HCT116 (cell line): ENCODE results near the gene SPTSSA. TPM values are rescaled to one million over a fixed set of nuclear protein-coding genes. Genes with fewer than 3 reads are reported as not detected.

Source experiments
- ATAC-seq: fragments of 200-7000 bp; cut with Tn5 transposase; 2 replicates; pipeline ENCODE4 v1.9.1; 2020; ENCODE audit warnings: mild to moderate bottlenecking, moderate library complexity
- BruUV-seq: library from RNA; stranded (reverse); fragments of 400-500 nt; replicated peaks from 2 replicates; lab custom pipeline; 2021; lab: Mats Ljungman, UMichigan
- CTCF ChIA-PET: fragments of 300-600 bp; sonication (Branson Sonifier 250); formaldehyde crosslinking; loops from one replicate; lab custom pipeline; 2021; ENCODE audit warnings: antibody characterized with exemption; lab: Charles Lee
- POLR2A ChIA-PET: fragments of 300-600, 350-600 bp; sonication (Branson Sonifier 250); formaldehyde crosslinking; loops from one replicate; lab custom pipeline; 2021; ENCODE audit warnings: antibody characterized with exemption; lab: Charles Lee
- RAD21 ChIA-PET, 2 experiments: fragments of 300-600 bp; sonication (Branson Sonifier 250); formaldehyde crosslinking; loops; one replicate each; lab custom pipeline; 2023; ENCODE audit warnings: low total read pairs in 2 of 2; ENCODE audit not compliant: uncharacterized antibody in 2 of 2, unreplicated experiment in 2 of 2, low non-redundant PET in 1 of 2; lab: Charles Lee
- DNase-seq: peaks from one replicate; pipeline ENCODE4 v3.0.0-alpha.2; 2010; ENCODE audit warnings: low read depth, low spot score
- H2AFZ ChIP-seq: fragments of 200-600 bp; shearing (Covaris generic), sonication (generic); 2 replicates; pipeline ENCODE4 v1.6.1; 2017; ENCODE audit warnings: low read depth, mixed run types, mixed read lengths, antibody characterized with exemption, low read length; ENCODE audit not compliant: poor library complexity, severe bottlenecking
- H3K27ac ChIP-seq: 2 replicates; pipeline ENCODE4 v1.5.1; 2012; ENCODE audit warnings: low read depth, low read length
- H3K27me3 ChIP-seq: fragments of 200-600 bp; sonication (generic); 2 replicates; pipeline ENCODE4 v1.6.1; 2016; ENCODE audit warnings: mixed run types, low read length, mixed read lengths; ENCODE audit not compliant: insufficient read depth
- H3K36me3 ChIP-seq, 2 experiments: fragments of 200-500 bp in 1 of 2; fragments of 200-600 bp in 1 of 2; sonication (Bioruptor generic) in 1 of 2; sonication (generic) in 1 of 2; 2 replicates each; pipeline versions ENCODE4 v1.5.1 to v1.6.1; 2014 to 2016; ENCODE audit warnings: low read length in 2 of 2, inconsistent platforms in 1 of 2, mixed read lengths in 1 of 2, mixed run types in 1 of 2; ENCODE audit not compliant: insufficient read depth in 2 of 2, control insufficient read depth in 1 of 2
- H3K4me1 ChIP-seq, 2 experiments: fragments of 200-600 bp in 1 of 2; sonication (generic) in 1 of 2; 2 replicates each; pipeline versions ENCODE4 v1.5.1 to v1.6.1; 2012 to 2017; ENCODE audit warnings: low read length in 2 of 2, inconsistent platforms in 1 of 2, mild to moderate bottlenecking in 1 of 2, mixed read lengths in 1 of 2, mixed run types in 1 of 2, moderate library complexity in 1 of 2; ENCODE audit not compliant: insufficient read depth in 2 of 2, control insufficient read depth in 1 of 2
- H3K4me2 ChIP-seq: fragments of 200-600 bp; sonication (generic); 2 replicates; pipeline ENCODE4 v1.6.1; 2017; ENCODE audit warnings: mixed run types, low read length, mixed read lengths
- H3K4me3 ChIP-seq, 2 experiments: fragments of 200-600 bp in 1 of 2; sonication (generic) in 1 of 2; replicated peaks in 1 of 2; 2 replicates each; pipeline ENCODE4 v1.5.1; 2011 to 2016; ENCODE audit warnings: low read length in 2 of 2, control low read depth in 1 of 2, low read depth in 1 of 2, mild to moderate bottlenecking in 1 of 2, mixed read lengths in 1 of 2, mixed run types in 1 of 2
- H3K79me2 ChIP-seq: fragments of 200-600 bp; sonication (generic); 2 replicates; pipeline ENCODE4 v1.6.1; 2017; ENCODE audit warnings: mild to moderate bottlenecking, mixed run types, low read length, moderate library complexity, mixed read lengths; ENCODE audit not compliant: insufficient read depth
- H3K9ac ChIP-seq: fragments of 200-600 bp; sonication (generic); 2 replicates; pipeline ENCODE4 v1.6.1; 2016; ENCODE audit warnings: low read length, mixed read lengths
- H3K9me2 ChIP-seq: fragments of 200-600 bp; sonication (generic), shearing (Covaris generic); 2 replicates; pipeline ENCODE4 v1.6.1; 2017; ENCODE audit warnings: mixed run types, mild to moderate bottlenecking, moderate library complexity; ENCODE audit not compliant: insufficient read depth
- H3K9me3 ChIP-seq, 2 experiments: fragments of 200-500 bp in 1 of 2; fragments of 200-600 bp in 1 of 2; sonication (Bioruptor generic) in 1 of 2; sonication (generic) in 1 of 2; 2 replicates each; pipeline ENCODE4 v1.6.1; 2014 to 2017; ENCODE audit warnings: low read length in 2 of 2, mixed read lengths in 2 of 2, inconsistent platforms in 1 of 2, low read depth in 1 of 2, mild to moderate bottlenecking in 1 of 2, mixed run types in 1 of 2, moderate library complexity in 1 of 2; ENCODE audit not compliant: control insufficient read depth in 1 of 2, insufficient read depth in 1 of 2
- H4K20me1 ChIP-seq: fragments of 200-600 bp; sonication (generic), shearing (Covaris generic); 2 replicates; pipeline ENCODE4 v1.6.1; 2017; ENCODE audit warnings: mixed run types, mild to moderate bottlenecking, moderate library complexity; ENCODE audit not compliant: insufficient read depth
- CBX3 ChIP-seq: IDR thresholded peaks from 2 replicates; pipeline ENCODE4 v1.6.1; 2012; ENCODE audit warnings: low read depth
- CEBPB ChIP-seq: IDR thresholded peaks from 2 replicates; pipeline ENCODE4 v1.6.1; 2012; ENCODE audit warnings: low read depth
- EZH2 ChIP-seq: fragments of 200-600 bp; sonication (generic); IDR thresholded peaks from 2 replicates; pipeline ENCODE4 v1.6.1; 2017; ENCODE audit warnings: antibody characterized with exemption, mixed run types
- TCF7L2 ChIP-seq: IDR thresholded peaks from 2 replicates; pipeline ENCODE4 v1.7.0; 2011; ENCODE audit warnings: borderline replicate concordance, inconsistent platforms; ENCODE audit not compliant: insufficient read depth, insufficient read length; ENCODE audit errors: extremely low read depth
- YY1 ChIP-seq: IDR thresholded peaks from 2 replicates; pipeline ENCODE4 v1.6.1; 2011; ENCODE audit warnings: low read length, low read depth, moderate library complexity, mild to moderate bottlenecking; ENCODE audit not compliant: insufficient replicate concordance; ENCODE audit errors: extremely low read depth
- ZFX ChIP-seq: fragments of 450-650 bp; IDR thresholded peaks from 2 replicates; pipeline ENCODE4 v1.6.1; 2017
- intact Hi-C: fragments of 100-400 bp; cut with micrococcal nuclease; formaldehyde crosslinking; loops from 2 replicates; pipeline ENCODE4 v1.10.0; 2022
- total RNA-seq: library from RNA; stranded (reverse); gene quantifications from one replicate; pipeline ENCODE4 v1.2.1, GENCODE V29; 2021; ENCODE audit not compliant: unreplicated experiment

The SPTSSA gene
- total RNA-seq, 1 experiment from 2014 or later: 17.0 TPM

DNA sequence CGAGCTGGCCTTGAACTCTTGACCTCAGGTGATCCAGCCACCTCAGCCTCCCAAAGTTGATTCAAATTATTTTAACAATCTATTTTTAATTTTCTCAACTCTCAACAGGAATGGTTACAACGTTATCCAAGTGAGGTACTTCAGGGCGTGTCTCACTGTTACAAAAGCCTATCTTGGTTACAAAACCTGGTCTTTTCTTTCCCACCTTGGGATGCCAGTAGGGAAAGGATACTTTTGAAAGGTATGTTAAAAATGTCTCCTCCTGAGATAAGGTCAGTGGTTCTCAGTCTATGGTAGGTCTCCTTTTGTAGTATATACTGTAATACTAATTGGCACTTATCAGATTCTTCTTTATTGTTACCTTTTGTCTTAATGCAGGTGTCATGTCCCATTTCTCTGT lies 4.9 kb downstream of the SPTSSA start (continued):
- TF ChIP-seq TCF7L2 (no peak), EZH2 (no peak)

DNA sequence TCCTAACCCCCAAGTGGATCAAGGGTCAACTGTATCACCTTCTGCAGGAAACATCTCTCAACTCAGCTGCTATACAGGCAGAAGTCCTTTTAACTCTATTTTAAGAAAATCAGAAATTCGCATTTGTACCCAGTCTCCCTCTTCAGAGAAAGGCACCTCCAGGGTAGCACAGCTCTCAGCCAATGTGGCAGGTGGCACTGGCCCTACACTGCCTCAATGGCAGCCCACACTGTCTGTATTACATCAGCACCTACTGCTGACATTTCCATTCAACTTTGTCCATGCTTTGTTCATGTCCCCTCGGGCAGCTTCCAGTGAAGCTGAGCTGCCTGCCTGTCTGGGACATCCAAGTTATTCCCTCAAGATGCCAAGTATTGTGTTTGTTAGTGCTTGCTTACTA lies 8.8 kb downstream of the SPTSSA start:
- H3K9me3 ChIP-seq: no peaks in the 10 kb centered on the region
- no peaks in the 10 kb centered on the region for H3K4me1 ChIP-seq
- no peak for DNase-seq
- CTCF ChIA-PET: no interaction called here
- RAD21 ChIA-PET: no interaction called here
- no peak for ATAC-seq
- no peak overlapping the region for H3K27ac ChIP-seq
- no peak overlapping the region for H3K9ac ChIP-seq
- TF ChIP-seq YY1: no peak
- H3K79me2 ChIP-seq: peaks cover 83% of the 10 kb centered on the region
- POLR2A ChIA-PET: no interaction called here
- H4K20me1 ChIP-seq: no peaks in the 10 kb centered on the region
- H3K27me3 ChIP-seq: no peaks in the 10 kb centered on the region
- intact Hi-C loops: no loop called here
- no peak overlapping the region for H3K4me2 ChIP-seq
- no peaks in the 10 kb centered on the region for H3K9me2 ChIP-seq
- peaks cover 7 to 10% of the 10 kb centered on the region in 2 experiments for H3K36me3 ChIP-seq
- no peak overlapping the region for H3K4me3 ChIP-seq
- no TSS peak for BruUV-seq
- no peak overlapping the region for H2AFZ ChIP-seq

DNA sequence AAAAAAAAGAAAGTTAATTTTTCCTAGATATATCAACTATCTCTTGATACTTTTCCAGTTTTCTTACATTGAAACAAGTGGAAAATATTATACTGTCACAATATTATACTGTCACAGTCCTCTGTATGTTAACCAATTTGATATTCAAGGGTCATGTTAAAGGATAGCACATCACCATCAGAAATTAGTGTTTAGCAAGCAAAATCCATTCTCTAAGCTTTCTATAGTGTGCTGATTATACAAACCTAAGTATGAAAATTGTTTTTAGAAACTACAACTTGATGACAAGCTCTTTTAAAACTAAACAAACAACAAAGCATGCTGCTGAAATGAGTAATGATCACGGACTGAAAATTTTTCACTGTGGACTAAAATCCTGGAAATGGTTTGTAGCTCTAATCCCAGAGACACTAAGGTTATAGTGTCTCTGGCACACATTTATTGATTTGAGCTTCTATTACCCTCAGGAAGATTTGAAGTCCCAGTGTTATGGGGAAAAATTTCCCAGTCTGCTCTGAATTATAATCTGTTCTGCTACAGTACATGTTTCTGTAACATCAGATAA lies 9.7 kb downstream of the SPTSSA start:
- intact Hi-C loops: no loop called here
- Histone ChIP-seq H3K27me3 (no peaks in the 10 kb centered on the region), H4K20me1 (no peaks in the 10 kb centered on the region), H3K9ac (no peak overlapping the region), H3K36me3 (peaks cover 7 to 10% of the 10 kb centered on the region in 2 experiments), H3K27ac (no peak overlapping the region), H3K79me2 (peaks cover 81% of the 10 kb centered on the region), H3K4me3 (no peak overlapping the region), H2AFZ (no peak overlapping the region), H3K9me2 (no peaks in the 10 kb centered on the region), H3K9me3 (no peaks in the 10 kb centered on the region), H3K4me1 (no peaks in the 10 kb centered on the region), H3K4me2 (no peak overlapping the region)
- ATAC-seq (no peak), DNase-seq (no peak)
- TF ChIP-seq CEBPB (no peak), CBX3 (no peak), ZFX (no peak)
- ChIA-PET RAD21 (no interaction called here), CTCF (no interaction called here), POLR2A (interaction anchor here (0.6 to 1.6 kb wide), 3 partner anchors 10 to 98 kb away, joined by 3 to 5 read pairs (median 3); partner anchors contain the start of gene SPTSSA)
- BruUV-seq: no TSS peak
